ENCODE results near the gene KIF4A. TPM values are rescaled to one million over a fixed set of nuclear protein-coding genes. Genes with fewer than 3 reads are reported as not detected.
"Not testable (repeated sequence)": the region's sequence is repeated elsewhere in the genome, so short reads cannot be mapped to it uniquely, and the experiment has no call there.

Gene KIF4A
- polyA plus RNA-seq, 1 donor (not counting 4 experiments of a cell fraction or from before 2014, with no cell fraction given), result 7.1 TPM

DNA sequence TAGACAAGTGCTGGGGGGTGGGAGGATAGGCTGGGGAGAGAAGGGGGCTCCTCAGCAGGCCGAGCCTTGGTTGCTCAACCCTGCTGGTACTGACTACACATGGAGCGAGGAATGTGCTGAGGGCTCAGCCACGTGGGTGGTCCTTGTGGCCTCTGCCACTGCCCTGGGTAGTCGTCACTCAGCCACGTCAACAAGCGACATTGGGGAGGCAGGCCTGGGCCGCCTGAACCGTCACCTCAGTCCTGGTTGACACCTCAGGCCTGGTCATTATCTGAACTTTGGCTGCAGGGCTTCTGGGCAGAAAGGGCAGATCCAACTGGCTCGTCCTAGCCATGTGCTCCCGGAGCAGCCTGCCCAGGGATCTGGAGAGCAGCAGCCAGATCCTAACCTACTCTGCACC is 70.5 kb downstream of the KIF4A start:
- no peaks in the 10 kb centered on the region for H3K79me2 ChIP-seq (ENCODE audit: control insufficient read depth, insufficient read depth, low read length)
- dilution Hi-C loops (cut with MboI; ENCODE audit: extremely low pct_ligation_motif_present, low sequenced_read_pairs), result no loop called here
- no peak for TF ChIP-seq EZH2 (IDR thresholded peaks at IDR 0.05; ENCODE audit: low read length)
- TF ChIP-seq, protein P1, sequence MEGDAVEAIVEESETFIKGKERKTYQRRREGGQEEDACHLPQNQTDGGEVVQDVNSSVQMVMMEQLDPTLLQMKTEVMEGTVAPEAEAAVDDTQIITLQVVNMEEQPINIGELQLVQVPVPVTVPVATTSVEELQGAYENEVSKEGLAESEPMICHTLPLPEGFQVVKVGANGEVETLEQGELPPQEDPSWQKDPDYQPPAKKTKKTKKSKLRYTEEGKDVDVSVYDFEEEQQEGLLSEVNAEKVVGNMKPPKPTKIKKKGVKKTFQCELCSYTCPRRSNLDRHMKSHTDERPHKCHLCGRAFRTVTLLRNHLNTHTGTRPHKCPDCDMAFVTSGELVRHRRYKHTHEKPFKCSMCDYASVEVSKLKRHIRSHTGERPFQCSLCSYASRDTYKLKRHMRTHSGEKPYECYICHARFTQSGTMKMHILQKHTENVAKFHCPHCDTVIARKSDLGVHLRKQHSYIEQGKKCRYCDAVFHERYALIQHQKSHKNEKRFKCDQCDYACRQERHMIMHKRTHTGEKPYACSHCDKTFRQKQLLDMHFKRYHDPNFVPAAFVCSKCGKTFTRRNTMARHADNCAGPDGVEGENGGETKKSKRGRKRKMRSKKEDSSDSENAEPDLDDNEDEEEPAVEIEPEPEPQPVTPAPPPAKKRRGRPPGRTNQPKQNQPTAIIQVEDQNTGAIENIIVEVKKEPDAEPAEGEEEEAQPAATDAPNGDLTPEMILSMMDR (optimal IDR thresholded peaks at IDR 0.05 in 1 of 3, IDR thresholded peaks at IDR 0.05 in 1 of 3, conservative IDR thresholded peaks at IDR 0.05 in 1 of 3; ENCODE audit: extremely low read depth in 1 of 3, insufficient read depth in 2 of 3, low read length in 3 of 3), result no peak

DNA sequence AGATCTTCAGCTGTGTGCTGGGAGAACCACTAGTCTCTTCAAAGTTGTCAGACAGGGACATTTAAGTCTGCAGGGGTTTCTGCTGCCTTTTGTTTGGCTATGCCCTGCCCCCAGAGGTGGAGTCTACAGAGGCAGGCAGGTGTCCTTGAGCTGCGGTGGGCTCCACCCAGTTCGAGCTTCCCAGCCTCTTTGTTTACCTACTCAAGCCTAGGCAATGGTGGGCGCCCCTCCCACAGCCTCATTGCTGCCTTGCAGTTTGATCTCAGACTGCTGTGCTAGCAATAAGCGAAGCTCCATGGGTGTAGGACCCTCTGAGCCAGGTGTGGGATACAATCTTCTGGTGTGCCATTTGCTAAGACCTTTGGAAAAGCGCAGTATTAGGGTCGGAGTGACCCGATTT is 78.8 kb downstream of the KIF4A start:
- H3K4me3 ChIP-seq (ENCODE audit: control insufficient read depth in 2 of 3, extremely low read depth in 1 of 3, insufficient read depth in 2 of 3, low read depth in 1 of 3, low read length in 3 of 3); H3K27me3 ChIP-seq (ENCODE audit: control insufficient read depth, extremely low read depth, insufficient read depth, low read length); H3K9ac ChIP-seq (ENCODE audit: control insufficient read depth, extremely low read depth, insufficient read depth, low read length); DNase-seq (ENCODE audit: low read depth, low spot score); FAIRE-seq; H3K9me1 ChIP-seq (ENCODE audit: control insufficient read depth, extremely low read depth, insufficient read depth, low read length); dilution Hi-C loops (cut with MboI; ENCODE audit: extremely low pct_ligation_motif_present, low sequenced_read_pairs); H3K27ac ChIP-seq (ENCODE audit: control insufficient read depth, insufficient read depth, low read length); H3K4me2 ChIP-seq (ENCODE audit: control insufficient read depth, extremely low read depth, insufficient read depth, low read depth, low read length); H3K36me3 ChIP-seq (ENCODE audit: control insufficient read depth in 2 of 2, extremely low read depth in 1 of 2, insufficient read depth in 2 of 2, low read length in 2 of 2); H3K79me2 ChIP-seq (ENCODE audit: control insufficient read depth, insufficient read depth, low read length); H3K4me1 ChIP-seq (ENCODE audit: control insufficient read depth, extremely low read depth, insufficient read depth, low read length); H3K9me3 ChIP-seq (ENCODE audit: control insufficient read depth, low read depth, low read length); H2AFZ ChIP-seq (ENCODE audit: control insufficient read depth, low read length); H4K20me1 ChIP-seq (ENCODE audit: control insufficient read depth, extremely low read depth, insufficient read depth, low read length): not testable (repeated sequence)

More for the DNA sequence above, 70.5 kb downstream of the KIF4A start:
- DNase-seq (ENCODE audit: low read depth, low spot score) (no peak), FAIRE-seq (no peak)
- H3K27ac ChIP-seq (ENCODE audit: control insufficient read depth, insufficient read depth, low read length), result no peak overlapping the region
- no peak overlapping the region for H2AFZ ChIP-seq (ENCODE audit: control insufficient read depth, low read length)
- no peaks in the 10 kb centered on the region for H4K20me1 ChIP-seq (ENCODE audit: control insufficient read depth, extremely low read depth, insufficient read depth, low read length)
- no peaks in the 10 kb centered on the region for H3K27me3 ChIP-seq (ENCODE audit: control insufficient read depth, extremely low read depth, insufficient read depth, low read length)
- H3K36me3 ChIP-seq (ENCODE audit: control insufficient read depth in 2 of 2, extremely low read depth in 1 of 2, insufficient read depth in 2 of 2, low read length in 2 of 2), result no peaks in the 10 kb centered on the region
- no peaks in the 10 kb centered on the region for H3K9me3 ChIP-seq (ENCODE audit: control insufficient read depth, low read depth, low read length)
- H3K4me2 ChIP-seq (ENCODE audit: control insufficient read depth, extremely low read depth, insufficient read depth, low read depth, low read length), result no peak overlapping the region
- H3K4me1 ChIP-seq (ENCODE audit: control insufficient read depth, extremely low read depth, insufficient read depth, low read length), result no peaks in the 10 kb centered on the region
- H3K4me3 ChIP-seq (ENCODE audit: control insufficient read depth in 2 of 3, extremely low read depth in 1 of 3, insufficient read depth in 2 of 3, low read depth in 1 of 3, low read length in 3 of 3), result no peak overlapping the region
- no peaks in the 10 kb centered on the region for H3K9me1 ChIP-seq (ENCODE audit: control insufficient read depth, extremely low read depth, insufficient read depth, low read length)
- no peak overlapping the region for H3K9ac ChIP-seq (ENCODE audit: control insufficient read depth, extremely low read depth, insufficient read depth, low read length)

- no peak for DNase-seq (ENCODE audit: low read depth, low spot score)
- no peaks in the 10 kb centered on the region for H3K9me3 ChIP-seq (ENCODE audit: control insufficient read depth, low read depth, low read length)
- no peaks in the 10 kb centered on the region for H3K27me3 ChIP-seq (ENCODE audit: control insufficient read depth, extremely low read depth, insufficient read depth, low read length)
- H3K4me2 ChIP-seq (ENCODE audit: control insufficient read depth, extremely low read depth, insufficient read depth, low read depth, low read length), result no peak overlapping the region
- H3K36me3 ChIP-seq (ENCODE audit: control insufficient read depth in 2 of 2, extremely low read depth in 1 of 2, insufficient read depth in 2 of 2, low read length in 2 of 2), result no peaks in the 10 kb centered on the region
- H3K4me3 ChIP-seq (ENCODE audit: control insufficient read depth in 2 of 3, extremely low read depth in 1 of 3, insufficient read depth in 2 of 3, low read depth in 1 of 3, low read length in 3 of 3), result no peak overlapping the region
- H3K9ac ChIP-seq (ENCODE audit: control insufficient read depth, extremely low read depth, insufficient read depth, low read length), result no peak overlapping the region
- no peaks in the 10 kb centered on the region for H3K79me2 ChIP-seq (ENCODE audit: control insufficient read depth, insufficient read depth, low read length)
- H4K20me1 ChIP-seq (ENCODE audit: control insufficient read depth, extremely low read depth, insufficient read depth, low read length), result no peaks in the 10 kb centered on the region
- no peak for FAIRE-seq
- dilution Hi-C loops (cut with MboI; ENCODE audit: extremely low pct_ligation_motif_present, low sequenced_read_pairs), result no loop called here
- no peak for TF ChIP-seq EZH2 (IDR thresholded peaks at IDR 0.05; ENCODE audit: low read length)
- H3K27ac ChIP-seq (ENCODE audit: control insufficient read depth, insufficient read depth, low read length), result no peak overlapping the region
- no peaks in the 10 kb centered on the region for H3K4me1 ChIP-seq (ENCODE audit: control insufficient read depth, extremely low read depth, insufficient read depth, low read length)
- no peaks in the 10 kb centered on the region for H3K9me1 ChIP-seq (ENCODE audit: control insufficient read depth, extremely low read depth, insufficient read depth, low read length)
- H2AFZ ChIP-seq (ENCODE audit: control insufficient read depth, low read length), result no peak overlapping the region
These were observed 96.3 kb downstream of the KIF4A start for GRCh38 chrX:70386235-70386634.
